Gastrocnemius medialis (tissue), 4 donors: Measurements from ENCODE around the gene NPAS2. TPM values are rescaled to one million over a fixed set of nuclear protein-coding genes. Genes with fewer than 3 reads are reported as not detected.

Experiments used
- ATAC-seq, 2 donors: fragments of 150-250 bp; one replicate each; pipeline ENCODE4 v1.9.1; 2016
- DNase-seq, 2 donors: peaks; one replicate each; pipeline ENCODE4 v3.0.0-alpha.2; 2019
- H3K27ac ChIP-seq, 4 donors: fragments of 200-600 bp; sonication (generic); 1 replicate in 1 of 4; 2 replicates in 3 of 4; pipeline ENCODE4 v1.5.1; 2016 to 2018; ENCODE audit warnings: mild to moderate bottlenecking in 2 of 4, moderate library complexity in 1 of 4
- H3K27me3 ChIP-seq, 3 donors: fragments of 200-600 bp; sonication (generic) in 2 of 3; 1 replicate in 1 of 3; 2 replicates in 2 of 3; pipeline versions ENCODE4 v1.5.1 to v1.6.0; 2016 to 2019; ENCODE audit warnings: mild to moderate bottlenecking in 1 of 3, moderate library complexity in 1 of 3
- H3K36me3 ChIP-seq, 2 donors: fragments of 200-600 bp; sonication (generic) in 1 of 2; one replicate each; pipeline ENCODE4 v1.5.1; 2017 to 2018
- H3K4me1 ChIP-seq, 2 donors: fragments of 200-600 bp; sonication (generic) in 1 of 2; one replicate each; pipeline ENCODE4 v1.5.1; 2016 to 2017; ENCODE audit warnings: mild to moderate bottlenecking in 2 of 2
- H3K4me3 ChIP-seq, 4 donors: fragments of 200-600 bp; sonication (generic) in 3 of 4; 1 replicate in 1 of 4; 2 replicates in 3 of 4; pipeline ENCODE4 v1.5.1; 2016 to 2019; ENCODE audit warnings: mild to moderate bottlenecking in 2 of 4
- H3K9me3 ChIP-seq, 3 donors: fragments of 200-600 bp; sonication (generic) in 2 of 3; 1 replicate in 1 of 3; 2 replicates in 2 of 3; pipeline ENCODE4 v1.5.1; 2016 to 2019
- POLR2A ChIP-seq, 2 donors: fragments of 450-650 bp; IDR thresholded peaks; one replicate each; pipeline ENCODE4 v1.6.1; 2017; ENCODE audit warnings: antibody characterized with exemption in 2 of 2, mild to moderate bottlenecking in 2 of 2, moderate library complexity in 2 of 2
- in situ Hi-C, 4 donors: fragments of 200-750 bp; cut with MboI; loops; one replicate each; pipeline versions ENCODE4 v1.15.0 to v1.8.0; 2017; ENCODE audit warnings: low sequenced_read_pairs in 4 of 4
- intact Hi-C: fragments of 100-400 bp; cut with DNase I; formaldehyde crosslinking; loops from one replicate; pipeline ENCODE4 v1.15.1; 2023; ENCODE audit warnings: low total_unique reads
- total RNA-seq, 4 donors: library from RNA; depleted of rRNA; stranded (reverse); fragments of >200 nt; gene quantifications; one replicate each; pipeline versions ENCODE4 v1.1.0 to v1.2.3, GENCODE V29; 2016
- TF ChIP-seq, protein P1 (sequence below), 5 experiments: fragments of 450-650 bp in 3 of 5; fragments of 200-600 bp in 2 of 5; sonication (generic) in 2 of 5; IDR thresholded peaks in 4 of 5; conservative IDR thresholded peaks in 1 of 5; 1 replicate in 4 of 5; 2 replicates in 1 of 5; pipeline ENCODE4 v1.5.1; 2016 to 2019; ENCODE audit warnings: antibody characterized with exemption in 5 of 5, mild to moderate bottlenecking in 3 of 5, moderate library complexity in 3 of 5

NPAS2 gene
- total RNA-seq, 4 donors from 2014 or later, result 11.4 to 48.2 (median 36.6) TPM

DNA sequence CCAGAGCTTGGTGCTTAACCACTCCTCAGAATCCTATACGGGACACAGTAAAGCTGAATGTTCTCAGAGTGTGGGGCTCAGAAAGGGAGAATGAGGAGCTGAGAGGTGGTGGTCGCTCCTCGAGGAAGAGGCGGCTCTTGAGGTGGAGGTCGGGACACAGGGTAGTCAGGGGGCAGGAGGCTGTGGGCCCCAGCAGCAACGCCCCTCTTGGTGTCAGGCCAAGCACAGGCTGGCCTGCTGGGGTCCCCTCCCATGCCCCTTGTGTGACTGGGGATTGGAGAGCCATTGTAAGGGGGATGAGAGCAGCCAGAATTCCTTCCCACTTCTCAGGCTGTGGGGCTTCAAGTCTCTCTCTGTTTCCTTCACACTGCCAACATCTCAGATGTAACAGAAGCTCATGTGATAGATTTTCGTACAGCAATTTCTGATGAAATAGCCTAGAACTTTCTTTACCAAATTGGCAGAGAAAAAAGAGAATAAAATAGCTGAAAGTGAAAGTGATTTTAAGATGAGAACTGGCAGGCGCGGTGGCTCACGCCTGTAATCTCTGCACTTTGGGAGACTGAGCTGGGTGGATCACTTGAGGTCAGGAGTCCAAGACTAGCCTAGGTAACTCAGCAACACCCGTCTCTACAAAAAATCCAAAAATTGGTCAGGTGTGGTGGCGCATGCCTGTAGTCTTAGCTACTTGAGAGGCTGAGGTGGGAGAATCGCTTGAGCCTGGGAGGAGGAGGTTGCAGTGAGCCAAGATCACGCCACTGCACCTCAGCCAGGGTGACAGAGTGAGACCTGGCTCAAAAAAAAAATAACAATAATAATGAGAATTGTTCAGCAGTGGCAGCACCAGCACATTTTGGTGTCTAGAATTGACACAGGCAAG is 121.1 kb downstream of the NPAS2 start:
- peaks cover 2 to 4% of the 10 kb centered on the region in 2 donors for H3K4me1 ChIP-seq
- no peak for ATAC-seq
- TF ChIP-seq, protein P1, sequence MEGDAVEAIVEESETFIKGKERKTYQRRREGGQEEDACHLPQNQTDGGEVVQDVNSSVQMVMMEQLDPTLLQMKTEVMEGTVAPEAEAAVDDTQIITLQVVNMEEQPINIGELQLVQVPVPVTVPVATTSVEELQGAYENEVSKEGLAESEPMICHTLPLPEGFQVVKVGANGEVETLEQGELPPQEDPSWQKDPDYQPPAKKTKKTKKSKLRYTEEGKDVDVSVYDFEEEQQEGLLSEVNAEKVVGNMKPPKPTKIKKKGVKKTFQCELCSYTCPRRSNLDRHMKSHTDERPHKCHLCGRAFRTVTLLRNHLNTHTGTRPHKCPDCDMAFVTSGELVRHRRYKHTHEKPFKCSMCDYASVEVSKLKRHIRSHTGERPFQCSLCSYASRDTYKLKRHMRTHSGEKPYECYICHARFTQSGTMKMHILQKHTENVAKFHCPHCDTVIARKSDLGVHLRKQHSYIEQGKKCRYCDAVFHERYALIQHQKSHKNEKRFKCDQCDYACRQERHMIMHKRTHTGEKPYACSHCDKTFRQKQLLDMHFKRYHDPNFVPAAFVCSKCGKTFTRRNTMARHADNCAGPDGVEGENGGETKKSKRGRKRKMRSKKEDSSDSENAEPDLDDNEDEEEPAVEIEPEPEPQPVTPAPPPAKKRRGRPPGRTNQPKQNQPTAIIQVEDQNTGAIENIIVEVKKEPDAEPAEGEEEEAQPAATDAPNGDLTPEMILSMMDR (IDR thresholded peaks at IDR 0.05 in 4 of 5, conservative IDR thresholded peaks at IDR 0.05 in 1 of 5), result no peak
- no peak for TF ChIP-seq POLR2A (IDR thresholded peaks at IDR 0.05)
- in situ Hi-C loops (no loop called here), intact Hi-C loops (no loop called here)
- no peaks in the 10 kb centered on the region for H3K36me3 ChIP-seq
- no peaks in the 10 kb centered on the region for H3K9me3 ChIP-seq
- H3K27ac ChIP-seq, result no peak overlapping the region
- no peak for DNase-seq
- H3K4me3 ChIP-seq, result no peak overlapping the region
- no peaks in the 10 kb centered on the region for H3K27me3 ChIP-seq

- H3K36me3 ChIP-seq, result no peaks in the 10 kb centered on the region
- intact Hi-C loops, result no loop called here
- H3K27ac ChIP-seq, result no peak overlapping the region
- no peaks in the 10 kb centered on the region for H3K4me1 ChIP-seq
- DNase-seq (no peak), ATAC-seq (peak; percentile 21 to 64)
- H3K9me3 ChIP-seq, result no peaks in the 10 kb centered on the region
- H3K4me3 ChIP-seq, result no peak overlapping the region
- in situ Hi-C loops, result no loop called here
- TF ChIP-seq POLR2A (IDR thresholded peaks at IDR 0.05), result no peak
- TF ChIP-seq, protein P1 (IDR thresholded peaks at IDR 0.05 in 4 of 5, conservative IDR thresholded peaks at IDR 0.05 in 1 of 5), result no peak
- H3K27me3 ChIP-seq, result no peaks in the 10 kb centered on the region
Observed at GRCh38 chr2:100941646-100942240, 121.8 kb downstream of the NPAS2 start.

- no peaks in the 10 kb centered on the region for H3K4me1 ChIP-seq
- H3K36me3 ChIP-seq, result peaks cover 0 to 12% of the 10 kb centered on the region in 2 donors
- TF ChIP-seq POLR2A (IDR thresholded peaks at IDR 0.05), result no peak
- TF ChIP-seq, protein P1 (IDR thresholded peaks at IDR 0.05 in 4 of 5, conservative IDR thresholded peaks at IDR 0.05 in 1 of 5), result no peak
- intact Hi-C loops, result no loop called here
- ATAC-seq (peak in 1 of 2 donors; percentile 35), DNase-seq (no peak)
- H3K27ac ChIP-seq, result no peak overlapping the region
- no peaks in the 10 kb centered on the region for H3K27me3 ChIP-seq
- in situ Hi-C loops, result no loop called here
- no peak overlapping the region for H3K4me3 ChIP-seq
- H3K9me3 ChIP-seq, result no peaks in the 10 kb centered on the region
Observed at GRCh38 chr2:100944617-100945432, 124.9 kb downstream of the NPAS2 start.

GRCh38 chr2:100945433-100945740 is 125.4 kb downstream of the NPAS2 start:
- intact Hi-C loops (no loop called here), in situ Hi-C loops (no loop called here)
- H3K27me3 ChIP-seq, result no peaks in the 10 kb centered on the region
- H3K4me3 ChIP-seq, result no peak overlapping the region
- H3K36me3 ChIP-seq, result peaks cover 0 to 12% of the 10 kb centered on the region in 2 donors
- DNase-seq (no peak), ATAC-seq (no peak)
- no peaks in the 10 kb centered on the region for H3K9me3 ChIP-seq
- H3K4me1 ChIP-seq, result no peaks in the 10 kb centered on the region
- no peak overlapping the region for H3K27ac ChIP-seq
- TF ChIP-seq, protein P1 (IDR thresholded peaks at IDR 0.05 in 4 of 5, conservative IDR thresholded peaks at IDR 0.05 in 1 of 5), result no peak
- TF ChIP-seq POLR2A (IDR thresholded peaks at IDR 0.05), result no peak
